K562 (cell line): ENCODE results near the gene TRIM65. TPM values are rescaled to one million over a fixed set of nuclear protein-coding genes. Genes with fewer than 3 reads are reported as not detected.

Source experiments
- ATAC-seq: fragments of 200-7000 bp; cut with Tn5 transposase; 3 replicates; pipeline ENCODE4 v1.9.1; 2020; ENCODE audit warnings: moderate library complexity
- BruUV-seq: library from RNA; stranded (reverse); fragments of 400-500 nt; replicated peaks from 2 replicates; lab custom pipeline; 2021; lab: Mats Ljungman, UMichigan
- CTCF ChIA-PET: fragments of 300-600 bp; formaldehyde crosslinking; extraction: SDS; loops from one replicate; lab custom pipeline; 2021; ENCODE audit warnings: low intra/inter-chr PET ratio; lab: Yijun Ruan, JAX
- POLR2A ChIA-PET: fragments of 300-600, 350-650 bp; sonication (Branson Sonifier 250); formaldehyde crosslinking; extraction: SDS; loops from one replicate; lab custom pipeline; 2021; ENCODE audit warnings: antibody characterized with exemption, inconsistent platforms; lab: Yijun Ruan, JAX
- DNase-seq, 4 experiments: peaks; one replicate each; pipeline versions ENCODE4 v3.0.0 to v3.0.0-alpha.2; 2011 to 2018; ENCODE audit warnings: low spot score in 3 of 4, mixed read lengths in 3 of 4; ENCODE audit errors: extremely low read depth in 1 of 4
- FAIRE-seq: peaks from 2 replicates; lab custom pipeline; 2011; peaks lifted over from hg19 to GRCh38; lab: Jason Lieb, UNC
- H2AFZ ChIP-seq: 2 replicates; pipeline ENCODE4 v1.6.0; 2011; ENCODE audit warnings: low read depth, low read length, control low read depth, inconsistent platforms
- H3K27ac ChIP-seq: fragments of 200-600 bp; 3 replicates; pipeline ENCODE4 v1.8.0; 2011; ENCODE audit warnings: low read depth, mild to moderate bottlenecking, control low read depth, inconsistent platforms, low read length, moderate library complexity, mixed read lengths; ENCODE audit errors: extremely low read depth
- H3K27me3 ChIP-seq, 2 experiments: fragments of 300-600 bp in 1 of 2; 2 replicates in 1 of 2; 3 replicates in 1 of 2; pipeline versions ENCODE4 v1.6.0 to v1.8.0; 2011; ENCODE audit warnings: inconsistent platforms in 2 of 2, low read length in 2 of 2, mild to moderate bottlenecking in 1 of 2, mixed read lengths in 1 of 2, moderate library complexity in 1 of 2; ENCODE audit not compliant: control insufficient read depth in 2 of 2, insufficient read depth in 2 of 2
- H3K36me3 ChIP-seq: fragments of 300-600 bp; 3 replicates; pipeline ENCODE4 v1.8.0; 2011; ENCODE audit warnings: mild to moderate bottlenecking, low read length, inconsistent platforms; ENCODE audit not compliant: control insufficient read depth, insufficient read depth
- H3K4me1 ChIP-seq, 2 experiments: fragments of 200-600 bp in 1 of 2; replicated peaks in 1 of 2; 2 replicates in 1 of 2; 3 replicates in 1 of 2; pipeline versions ENCODE4 v1.5.1 to v1.8.0; 2011; ENCODE audit warnings: inconsistent platforms in 2 of 2, low read length in 2 of 2, mild to moderate bottlenecking in 1 of 2, mixed read lengths in 1 of 2, moderate library complexity in 1 of 2; ENCODE audit not compliant: control insufficient read depth in 2 of 2, insufficient read depth in 2 of 2
- H3K4me2 ChIP-seq: 2 replicates; pipeline ENCODE4 v1.6.1; 2011; ENCODE audit warnings: low read length, control low read depth, inconsistent platforms, mixed read lengths; ENCODE audit not compliant: insufficient read depth
- H3K4me3 ChIP-seq: fragments of 200-600 bp; sonication (generic), shearing (Covaris generic); 2 replicates; pipeline ENCODE4 v1.5.1; 2016; ENCODE audit warnings: control low read depth, inconsistent platforms
- H3K79me2 ChIP-seq: fragments of 200-600 bp; 3 replicates; pipeline ENCODE4 v1.8.0; 2011; ENCODE audit warnings: low read length, inconsistent platforms; ENCODE audit not compliant: control insufficient read depth, insufficient read depth
- H3K9ac ChIP-seq, 2 experiments: 2 replicates each; pipeline versions ENCODE4 v1.6.0 to v1.6.1; 2011; ENCODE audit warnings: low read depth in 2 of 2, low read length in 2 of 2, control low read depth in 1 of 2, inconsistent platforms in 1 of 2, mild to moderate bottlenecking in 1 of 2, mixed read lengths in 1 of 2; ENCODE audit not compliant: insufficient read depth in 1 of 2
- H3K9me1 ChIP-seq: one replicate; pipeline ENCODE4 v1.6.0; 2011; ENCODE audit warnings: inconsistent platforms, mild to moderate bottlenecking, low read length, moderate library complexity; ENCODE audit not compliant: control insufficient read depth, insufficient read depth
- H3K9me3 ChIP-seq: replicated peaks from 2 replicates; pipeline ENCODE4 v1.5.1; 2011; ENCODE audit warnings: low read depth, low read length, inconsistent platforms; ENCODE audit not compliant: control insufficient read depth, insufficient read depth
- H4K20me1 ChIP-seq: replicated peaks from 2 replicates; pipeline ENCODE4 v1.6.1; 2011; ENCODE audit warnings: low read length, inconsistent platforms, mixed read lengths; ENCODE audit not compliant: control insufficient read depth, insufficient read depth
- FOSL1 ChIP-seq: fragments of 200-800 bp; sonication (Bioruptor generic); conservative IDR thresholded peaks from 2 replicates; pipeline ENCODE4 v1.6.1; 2016; ENCODE audit warnings: missing genetic modification characterization, missing compliant biosample characterization
- FOXJ3 ChIP-seq: sonication (generic); formaldehyde crosslinking; IDR thresholded peaks from 2 replicates; pipeline ENCODE4 v1.4.0; 2020; ENCODE audit warnings: mild to moderate bottlenecking, missing genetic modification reagents
- GTF2A2 ChIP-seq: IDR thresholded peaks from 2 replicates; pipeline ENCODE4 v1.6.1; 2016; ENCODE audit warnings: mild to moderate bottlenecking, missing genetic modification characterization, missing compliant biosample characterization
- MEF2A ChIP-seq: IDR thresholded peaks from 2 replicates; pipeline ENCODE4 v1.6.1; 2011; ENCODE audit warnings: low read depth, mild to moderate bottlenecking, low read length, moderate library complexity; ENCODE audit not compliant: control insufficient read depth
- NFRKB ChIP-seq: fragments of 450-650 bp; IDR thresholded peaks from 2 replicates; pipeline ENCODE4 v1.6.1; 2016; ENCODE audit warnings: low read depth
- PHF8 ChIP-seq: fragments of 200-600 bp; sonication (generic); IDR thresholded peaks from 2 replicates; pipeline ENCODE4 v1.6.1; 2012; ENCODE audit warnings: mixed run types, mild to moderate bottlenecking, inconsistent platforms, low read length, moderate library complexity, borderline replicate concordance
- RREB1 ChIP-seq: fragments of 250-450 bp; sonication (Bioruptor Pico); IDR thresholded peaks from 2 replicates; pipeline ENCODE4 v1.4.0; 2020
- SRSF9 ChIP-seq: fragments of 200-400 bp; formaldehyde crosslinking; IDR thresholded peaks from 2 replicates; pipeline ENCODE4 v1.6.1; 2017; ENCODE audit warnings: low read depth, low read length, borderline replicate concordance
- TEAD1 ChIP-seq, 2 experiments: fragments of 450-650 bp in 1 of 2; sonication (generic) in 1 of 2; formaldehyde crosslinking; IDR thresholded peaks; 2 replicates each; pipeline versions ENCODE4 v1.4.0 to v1.8.0; 2020 to 2022; ENCODE audit warnings: mild to moderate bottlenecking in 2 of 2, missing genetic modification reagents in 1 of 2
- YY1 ChIP-seq, 3 experiments: IDR thresholded peaks; 2 replicates each; pipeline ENCODE4 v1.6.1; 2011; ENCODE audit warnings: low read length in 2 of 3, mild to moderate bottlenecking in 2 of 3, moderate library complexity in 2 of 3, borderline replicate concordance in 1 of 3, control low read depth in 1 of 3, low read depth in 1 of 3; ENCODE audit not compliant: insufficient read depth in 3 of 3, insufficient replicate concordance in 2 of 3, control insufficient read depth in 1 of 3, insufficient read length in 1 of 3; ENCODE audit errors: extremely low read depth in 1 of 3
- ZNF184 ChIP-seq: sonication (generic); formaldehyde crosslinking; IDR thresholded peaks from 2 replicates; pipeline ENCODE4 v1.5.0; 2020; ENCODE audit warnings: missing genetic modification reagents
- ZNF518B ChIP-seq: fragments of 250-450 bp; sonication (Bioruptor Pico); IDR thresholded peaks from 2 replicates; pipeline ENCODE4 v1.5.0; 2021; ENCODE audit warnings: mild to moderate bottlenecking, moderate library complexity
- WGBS: fragments of 100-300 bp; shearing (Covaris generic); methylation state at CpG from one replicate; pipeline ENCODE4 v1.1.6; 2016; ENCODE audit warnings: low coverage, mixed read lengths; ENCODE audit not compliant: insufficient coverage; ENCODE audit errors: missing lambda C conversion rate; 5-methylcytosine and 5-hydroxymethylcytosine counted together
- in situ Hi-C: fragments of 300-500 bp; cut with MboI; formaldehyde crosslinking; loops from 4 replicates; pipeline ENCODE4 v1.15.0; 2018; ENCODE audit warnings: inconsistent platforms, mixed read lengths
- intact Hi-C: fragments of 100-400 bp; cut with micrococcal nuclease; formaldehyde crosslinking; loops from 2 replicates; pipeline ENCODE4 v1.14.2; 2022
- polyA plus RNA-seq, 8 experiments: library from polyadenylated mRNA; depleted of rRNA in 4 of 8; stranded (reverse) in 5 of 8; unstranded in 3 of 8; fragments of >200 nt; fragmentation: Nextera tagmentation in 2 of 8; fragmentation: Illumina TruSeq in 1 of 8; extraction: Ambion mirVana in 2 of 8; extraction: Trizol in 1 of 8; gene quantifications; 2 replicates each; pipeline versions ENCODE4 v1.2.1 to v1.2.3, GENCODE V29; 2011 to 2014; ENCODE audit warnings: inconsistent platforms in 1 of 8, missing spikeins in 1 of 8
- total RNA-seq, 7 experiments: library from RNA; depleted of rRNA in 6 of 7; stranded (reverse); fragments of >200 nt in 6 of 7; fragmentation: Illumina TruSeq in 2 of 7; extraction: Trizol in 2 of 7; gene quantifications; 2 replicates each; pipeline versions ENCODE4 v1.2.1 to v1.2.3, GENCODE V29; 2011 to 2021; ENCODE audit warnings: low replicate concordance in 1 of 7

The TRIM65 gene
- total and polyA plus RNA-seq, 9 of the 15 experiments (the other 6 are each of a cell fraction or from before 2014, with no cell fraction given) = 2.8 to 45.7 (median 22.9) TPM

- FAIRE-seq = no peak
- TF ChIP-seq ZNF184 (CRISPR knock-in tag) (no peak), MEF2A (no peak), FOSL1 (no peak), YY1 (IDR thresholded peaks at IDR 0.05; ENCODE audit: borderline replicate concordance in 1 of 3, control insufficient read depth in 1 of 3, extremely low read depth in 1 of 3, insufficient read depth in 3 of 3, insufficient read length in 1 of 3, insufficient replicate concordance in 2 of 3, low read depth in 1 of 3, low read length in 2 of 3) (no peak), PHF8 (no peak), NFRKB (no peak), TEAD1 (CRISPR knock-in tag; IDR thresholded peaks at IDR 0.05) (no peak), FOXJ3 (CRISPR knock-in tag) (no peak), RREB1 (no peak), SRSF9 (no peak), GTF2A2 (tag) (no peak), ZNF518B (CRISPR knock-in tag) (no peak)
Measured at GRCh38 chr17:75908201-75908600, 11.4 kb upstream of the TRIM65 start.

More at GRCh38 chr17:75908201-75908600, 11.4 kb upstream of the TRIM65 start:
- 87% methylated on average over 3 of the region's 6 CpGs for whole genome bisulfite sequencing
- H3K27me3 ChIP-seq = no peaks in the 10 kb centered on the region
- ATAC-seq = no peak
- H3K4me1 ChIP-seq = peaks cover 6 to 40% of the 10 kb centered on the region in 2 experiments; a peak in 4 of 5 replicates
- no peak overlapping the region for H3K27ac ChIP-seq
- no peak overlapping the region for H3K4me2 ChIP-seq
- no peak for DNase-seq
- H3K79me2 ChIP-seq = peaks cover 13% of the 10 kb centered on the region
- in situ Hi-C loops (loop anchor here (5.0 kb wide), 1 partner anchor 99 kb away; no protein-coding TSS in a partner anchor), intact Hi-C loops (loop anchor here (5.0 kb wide), 1 partner anchor 79 kb away; no protein-coding TSS in a partner anchor)
- no peaks in the 10 kb centered on the region for H3K9me1 ChIP-seq
- peaks cover 7% of the 10 kb centered on the region; the same call in 2 of the 3 replicates for H3K36me3 ChIP-seq
- no peak overlapping the region; a peak in 1 of 4 replicates for H3K9ac ChIP-seq
- no peaks in the 10 kb centered on the region for H3K9me3 ChIP-seq
- H3K4me3 ChIP-seq = no peak overlapping the region
- H2AFZ ChIP-seq = no peak overlapping the region
- BruUV-seq = no TSS peak
- H4K20me1 ChIP-seq = no peaks in the 10 kb centered on the region
- ChIA-PET POLR2A (interaction anchor here (0.8 kb wide), 1 partner anchor 33 kb away, joined by 3 read pairs; no protein-coding TSS in a partner anchor), CTCF (interaction anchor here (0.6 kb wide), 1 partner anchor 16 kb away, joined by 6 read pairs; no protein-coding TSS in a partner anchor)
